ENCODE measurements around the gene TGFBR3.
A peak's percentile ranks its signal among the peaks of the same experiment; 100 is the strongest.

Gene TGFBR3

GRCh38 chr1:91883470-91883869 lies 2.5 kb downstream of the TGFBR3 start:
- no peak overlapping the region for H3K4me2 ChIP-seq (ENCODE audit: low read length)
- H3K4me1 ChIP-seq (ENCODE audit: low read length), result peaks cover 11% of the 10 kb centered on the region
- H3K9ac ChIP-seq (ENCODE audit: low read length), result no peak overlapping the region
- peaks cover 19% of the 10 kb centered on the region for H3K27me3 ChIP-seq (ENCODE audit: low read depth, low read length)
- H3K9me3 ChIP-seq (ENCODE audit: insufficient read depth, low read length), result no peaks in the 10 kb centered on the region
- H2AFZ ChIP-seq (ENCODE audit: low read depth, low read length), result no peak overlapping the region
- no peaks in the 10 kb centered on the region for H3K36me3 ChIP-seq (replicated peaks; ENCODE audit: low read depth, low read length)
- H3K4me3 ChIP-seq (ENCODE audit: low read length), result no peak overlapping the region
- no peak overlapping the region for H3K27ac ChIP-seq (ENCODE audit: low read length)
- no peaks in the 10 kb centered on the region for H3K79me2 ChIP-seq (ENCODE audit: low read length)
- H4K20me1 ChIP-seq (ENCODE audit: insufficient read depth, low read length), result no peaks in the 10 kb centered on the region
- TF ChIP-seq CTCF (IDR thresholded peaks at IDR 0.05; ENCODE audit: low read depth, low read length), result peak; percentile 49
- no peak for TF ChIP-seq EZH2phosphoT487 (IDR thresholded peaks at IDR 0.05; ENCODE audit: low read depth)

GRCh38 chr1:91881280-91881679 lies 4.7 kb downstream of the TGFBR3 start:
- Histone ChIP-seq H2AFZ (ENCODE audit: low read depth, low read length) (no peak overlapping the region), H3K79me2 (ENCODE audit: low read length) (no peaks in the 10 kb centered on the region), H3K4me1 (ENCODE audit: low read length) (peaks cover 23% of the 10 kb centered on the region), H3K9ac (ENCODE audit: low read length) (no peak overlapping the region), H4K20me1 (ENCODE audit: insufficient read depth, low read length) (no peaks in the 10 kb centered on the region), H3K27me3 (ENCODE audit: low read depth, low read length) (peaks cover 38% of the 10 kb centered on the region), H3K27ac (ENCODE audit: low read length) (no peak overlapping the region), H3K36me3 (replicated peaks; ENCODE audit: low read depth, low read length) (no peaks in the 10 kb centered on the region), H3K9me3 (ENCODE audit: insufficient read depth, low read length) (no peaks in the 10 kb centered on the region), H3K4me3 (ENCODE audit: low read length) (no peak overlapping the region), H3K4me2 (ENCODE audit: low read length) (no peak overlapping the region)
- TF ChIP-seq EZH2phosphoT487 (IDR thresholded peaks at IDR 0.05; ENCODE audit: low read depth) (no peak), CTCF (IDR thresholded peaks at IDR 0.05; ENCODE audit: low read depth, low read length) (no peak)

GRCh38 chr1:91879733-91880132 lies 6.2 kb downstream of the TGFBR3 start:
- H2AFZ ChIP-seq (ENCODE audit: low read depth, low read length), result no peak overlapping the region
- peaks cover 26% of the 10 kb centered on the region for H3K4me1 ChIP-seq (ENCODE audit: low read length)
- H3K9me3 ChIP-seq (ENCODE audit: insufficient read depth, low read length), result no peaks in the 10 kb centered on the region
- no peak overlapping the region for H3K4me3 ChIP-seq (ENCODE audit: low read length)
- H3K36me3 ChIP-seq (replicated peaks; ENCODE audit: low read depth, low read length), result no peaks in the 10 kb centered on the region
- H4K20me1 ChIP-seq (ENCODE audit: insufficient read depth, low read length), result no peaks in the 10 kb centered on the region
- no peak overlapping the region for H3K9ac ChIP-seq (ENCODE audit: low read length)
- no peaks in the 10 kb centered on the region for H3K79me2 ChIP-seq (ENCODE audit: low read length)
- peaks cover 32% of the 10 kb centered on the region for H3K27me3 ChIP-seq (ENCODE audit: low read depth, low read length)
- H3K4me2 ChIP-seq (ENCODE audit: low read length), result no peak overlapping the region
- H3K27ac ChIP-seq (ENCODE audit: low read length), result no peak overlapping the region
- TF ChIP-seq EZH2phosphoT487 (IDR thresholded peaks at IDR 0.05; ENCODE audit: low read depth), result no peak
- TF ChIP-seq CTCF (IDR thresholded peaks at IDR 0.05; ENCODE audit: low read depth, low read length), result no peak

GRCh38 chr1:91877574-91878208 lies 8.3 kb downstream of the TGFBR3 start:
- TF ChIP-seq CTCF (IDR thresholded peaks at IDR 0.05; ENCODE audit: low read depth, low read length) (no peak), EZH2phosphoT487 (IDR thresholded peaks at IDR 0.05; ENCODE audit: low read depth) (no peak)
- no peak overlapping the region for H3K27ac ChIP-seq (ENCODE audit: low read length)
- H3K9ac ChIP-seq (ENCODE audit: low read length), result no peak overlapping the region
- no peaks in the 10 kb centered on the region for H4K20me1 ChIP-seq (ENCODE audit: insufficient read depth, low read length)
- no peak overlapping the region for H2AFZ ChIP-seq (ENCODE audit: low read depth, low read length)
- H3K4me3 ChIP-seq (ENCODE audit: low read length), result no peak overlapping the region
- H3K4me2 ChIP-seq (ENCODE audit: low read length), result peak overlapping the region; percentile 12; the same call in 1 of the 2 replicates
- no peaks in the 10 kb centered on the region for H3K36me3 ChIP-seq (replicated peaks; ENCODE audit: low read depth, low read length)
- H3K4me1 ChIP-seq (ENCODE audit: low read length), result peaks cover 23% of the 10 kb centered on the region
- no peaks in the 10 kb centered on the region for H3K79me2 ChIP-seq (ENCODE audit: low read length)
- no peaks in the 10 kb centered on the region for H3K9me3 ChIP-seq (ENCODE audit: insufficient read depth, low read length)
- H3K27me3 ChIP-seq (ENCODE audit: low read depth, low read length), result peaks cover 22% of the 10 kb centered on the region

All from OCI-LY3 (cell line).